Effector CD4-positive, alpha-beta T cell (primary cell): ENCODE results near the gene ACTL8.

Source experiments
- DNase-seq: peaks from one replicate; pipeline ENCODE4 v3.0.0-alpha.2; 2020

Gene ACTL8

DNA sequence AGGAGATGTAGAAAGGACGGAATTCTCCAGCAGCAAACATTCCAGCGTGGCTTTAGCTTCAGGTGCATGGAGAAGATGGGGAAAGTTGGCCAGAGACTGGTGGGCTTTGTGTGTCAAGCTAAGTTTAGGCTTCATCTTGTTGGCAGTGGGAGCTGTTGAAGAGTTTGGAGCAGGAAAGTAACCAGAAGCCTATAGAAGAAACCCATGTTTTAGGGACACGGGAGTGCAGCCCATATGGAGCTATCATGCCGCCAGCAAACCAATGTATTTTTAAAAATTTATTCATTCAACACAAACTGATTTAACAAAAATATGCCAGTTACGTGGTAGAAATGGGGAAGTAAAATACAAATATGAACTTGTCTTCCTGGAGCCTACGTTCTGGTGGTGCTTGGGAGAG lies 53.7 kb downstream of the ACTL8 start:
- no peak for DNase-seq

DNA sequence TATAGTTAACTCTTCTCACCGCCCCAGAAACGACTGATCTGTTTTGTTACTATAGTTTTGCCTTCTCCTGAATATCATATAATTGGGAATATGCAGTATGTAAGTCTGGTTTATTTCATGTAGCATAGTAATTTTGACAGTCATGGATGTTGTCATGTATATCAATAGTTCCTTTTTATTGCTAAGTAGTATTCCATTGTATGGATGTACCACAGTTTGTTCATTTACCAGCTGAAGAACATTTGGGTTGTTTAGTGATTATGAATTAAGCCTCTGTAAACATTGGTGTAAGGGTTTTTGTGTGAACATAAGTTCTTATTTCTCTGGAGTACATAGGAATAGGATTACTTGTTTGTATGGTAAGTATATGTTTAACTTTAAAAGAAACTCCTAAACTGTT lies 55.5 kb downstream of the ACTL8 start:
- DNase-seq = no peak

DNA sequence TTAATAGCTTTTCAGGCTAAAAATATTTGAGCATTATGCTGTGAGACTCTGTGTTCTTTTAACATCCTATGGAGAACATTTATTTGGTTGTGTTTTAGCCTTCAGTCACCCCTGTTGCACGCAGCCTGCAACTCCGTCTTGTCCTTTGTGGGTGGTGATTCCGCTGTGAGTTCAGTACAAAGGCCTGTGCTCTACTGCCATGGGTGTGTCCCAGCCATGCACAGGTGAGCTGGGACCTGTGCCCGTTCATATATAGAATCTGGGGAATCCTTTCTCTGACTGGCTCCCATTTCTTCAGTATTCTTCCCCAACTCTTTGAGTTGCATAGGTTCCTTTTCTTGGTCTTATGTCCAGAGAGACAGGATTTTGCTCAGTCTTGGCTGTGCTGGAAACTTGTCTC lies 61.4 kb downstream of the ACTL8 start:
- no peak for DNase-seq

DNA sequence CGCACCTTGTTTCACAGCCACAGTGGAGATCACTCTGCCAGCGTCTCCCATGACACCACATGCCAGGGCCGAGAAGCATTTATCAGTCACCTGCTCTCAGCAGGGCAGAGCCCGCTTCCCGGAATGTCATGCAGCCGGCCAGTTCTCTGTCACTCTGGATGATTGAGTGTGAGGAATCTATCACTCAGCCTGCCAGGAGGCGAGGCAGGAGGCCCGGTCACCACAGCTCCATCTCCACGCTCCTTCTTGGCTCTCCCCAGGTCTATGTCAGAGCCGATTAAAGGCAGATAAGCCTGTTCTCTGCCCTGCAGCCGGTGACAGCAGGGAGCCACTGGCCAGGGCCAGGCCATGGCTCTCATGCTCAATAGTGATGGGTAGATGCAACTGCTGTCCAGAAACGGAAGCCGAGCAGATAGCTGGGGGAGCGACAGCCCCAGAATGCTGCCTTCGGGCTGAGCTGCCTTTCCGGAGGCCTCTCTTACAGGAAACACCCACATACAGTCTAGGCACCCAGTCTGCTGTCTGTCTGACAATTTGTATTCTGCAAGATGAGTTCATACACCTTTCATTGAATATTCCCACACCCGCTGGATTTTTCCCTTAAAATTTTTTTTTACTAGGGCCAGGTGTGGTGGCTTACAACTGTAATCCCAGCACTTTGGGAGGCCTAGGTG lies 64.1 kb downstream of the ACTL8 start:
- DNase-seq = no peak

DNA sequence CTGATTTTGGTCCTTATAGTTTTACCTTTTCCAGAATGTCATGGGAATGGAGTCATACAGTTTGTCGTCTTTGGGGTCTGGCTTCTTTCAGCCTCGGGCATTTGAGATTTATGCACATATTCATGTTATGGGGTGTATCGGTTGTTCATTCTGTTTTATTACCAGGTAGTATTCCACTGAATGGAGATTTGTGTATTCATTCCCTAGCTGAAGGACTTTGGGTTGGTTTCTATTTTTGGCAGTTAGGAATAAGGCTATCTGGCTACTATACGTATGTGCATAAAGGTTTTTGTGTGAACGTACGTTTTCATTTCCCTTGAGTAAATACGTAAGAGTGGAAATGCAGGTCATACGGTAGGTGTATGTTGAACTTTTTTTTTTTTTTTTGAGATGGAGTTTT lies 65.1 kb downstream of the ACTL8 start:
- no peak for DNase-seq

DNA sequence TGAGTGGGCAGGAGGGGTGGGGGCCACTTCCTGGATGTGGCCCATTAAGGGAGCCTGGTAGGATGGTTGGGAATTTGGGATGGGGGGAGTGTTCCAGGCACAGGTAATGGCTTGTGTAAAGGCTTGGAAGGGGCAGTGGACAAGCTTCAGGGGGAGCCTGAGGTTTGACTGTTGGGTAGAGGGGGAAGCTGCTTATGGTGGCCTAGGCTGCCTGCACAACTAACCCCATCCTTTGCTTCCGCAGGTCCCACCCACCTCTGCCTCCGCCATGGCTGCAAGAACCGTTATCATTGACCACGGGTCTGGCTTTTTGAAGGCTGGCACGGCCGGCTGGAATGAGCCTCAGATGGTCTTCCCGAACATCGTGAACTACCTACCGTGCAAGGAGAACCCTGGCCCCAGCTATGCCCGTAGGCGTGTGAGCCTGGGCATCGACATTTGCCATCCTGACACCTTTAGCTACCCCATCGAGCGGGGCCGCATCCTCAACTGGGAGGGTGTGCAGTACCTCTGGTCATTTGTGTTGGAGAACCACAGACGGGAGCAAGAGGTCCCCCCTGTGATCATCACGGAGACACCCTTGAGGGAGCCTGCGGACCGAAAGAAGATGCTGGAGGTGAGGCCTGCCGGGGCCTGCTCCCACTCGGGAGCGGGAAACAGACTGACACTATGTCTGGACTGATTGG lies 67.8 kb downstream of the ACTL8 start:
- no peak for DNase-seq

DNA sequence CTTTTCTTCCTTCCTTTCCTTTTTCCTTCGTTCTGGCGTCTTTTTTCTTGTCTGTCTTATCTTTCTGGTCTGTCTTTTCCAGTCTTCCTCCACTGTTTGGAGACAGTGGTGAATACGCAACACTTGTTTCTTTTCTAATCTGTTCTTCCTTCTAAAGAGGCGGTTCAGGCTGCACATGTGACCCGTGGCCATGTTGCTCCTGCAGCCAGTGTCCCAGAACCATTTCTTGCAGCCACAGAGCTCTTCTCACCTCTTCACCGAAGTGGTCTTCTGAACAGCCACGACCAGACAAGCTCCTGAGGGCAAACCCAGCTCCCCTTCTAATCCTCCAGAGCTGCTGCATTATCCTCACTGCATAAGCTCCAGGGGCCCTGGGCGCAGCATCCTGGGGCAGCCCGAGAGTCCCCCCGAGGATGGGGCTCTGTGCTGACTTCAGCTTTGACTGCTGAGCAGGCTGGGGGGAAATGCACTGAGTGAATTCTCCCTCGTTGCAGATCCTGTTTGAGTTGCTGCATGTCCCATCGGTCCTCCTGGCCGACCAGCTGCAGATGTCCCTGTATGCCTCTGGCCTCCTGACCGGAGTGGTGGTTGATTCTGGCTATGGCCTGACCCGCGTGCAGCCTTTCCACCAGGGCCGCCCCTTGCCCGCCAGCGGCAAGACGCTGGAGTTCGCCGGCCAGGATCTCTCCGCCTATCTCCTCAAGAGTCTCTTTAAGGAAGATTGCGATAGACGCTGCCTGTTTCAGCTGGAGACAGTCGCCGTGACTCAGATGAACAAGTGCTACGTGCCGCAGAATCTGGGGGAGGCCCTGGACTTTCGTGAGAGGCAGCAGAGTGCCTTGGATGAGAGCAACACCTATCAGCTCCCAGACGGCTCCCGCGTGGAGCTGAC lies 70.4 kb downstream of the ACTL8 start:
- DNase-seq = no peak

DNA sequence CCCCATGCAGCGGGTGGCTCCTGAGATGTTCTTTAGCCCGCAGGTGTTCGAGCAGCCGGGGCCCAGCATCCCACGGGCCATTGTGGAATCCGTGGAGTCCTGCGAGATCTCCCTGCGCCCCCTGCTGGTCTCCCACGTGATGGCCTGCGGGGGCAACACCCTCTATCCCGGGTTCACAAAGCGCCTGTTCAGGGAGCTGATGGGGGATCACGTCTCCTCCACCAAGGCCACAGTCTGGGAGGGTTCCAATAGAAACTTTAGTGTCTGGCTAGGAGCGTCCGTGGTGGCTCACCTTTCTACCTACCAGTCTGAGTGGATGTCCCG lies 71.0 kb downstream of the ACTL8 start:
- no peak for DNase-seq

DNA sequence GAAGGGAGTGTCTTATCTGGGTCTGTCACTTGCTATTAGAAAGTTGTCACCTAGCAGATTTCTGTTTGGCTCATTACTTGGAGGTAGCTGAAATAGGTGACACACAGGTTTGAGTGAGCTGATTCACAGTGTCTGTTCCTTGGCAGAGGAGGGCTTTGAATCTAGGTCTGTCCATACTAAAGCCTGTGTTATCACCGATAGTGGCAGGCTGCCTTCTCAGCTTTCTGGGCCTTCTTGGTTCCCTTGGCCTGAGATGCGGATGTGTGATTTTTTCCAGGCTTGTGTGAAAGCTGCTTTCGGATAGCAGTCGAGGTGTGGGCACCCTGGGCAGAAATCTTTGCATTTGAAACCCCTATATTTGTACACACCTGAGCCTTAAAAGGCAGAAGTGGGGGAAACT lies 73.9 kb downstream of the ACTL8 start:
- no peak for DNase-seq

DNA sequence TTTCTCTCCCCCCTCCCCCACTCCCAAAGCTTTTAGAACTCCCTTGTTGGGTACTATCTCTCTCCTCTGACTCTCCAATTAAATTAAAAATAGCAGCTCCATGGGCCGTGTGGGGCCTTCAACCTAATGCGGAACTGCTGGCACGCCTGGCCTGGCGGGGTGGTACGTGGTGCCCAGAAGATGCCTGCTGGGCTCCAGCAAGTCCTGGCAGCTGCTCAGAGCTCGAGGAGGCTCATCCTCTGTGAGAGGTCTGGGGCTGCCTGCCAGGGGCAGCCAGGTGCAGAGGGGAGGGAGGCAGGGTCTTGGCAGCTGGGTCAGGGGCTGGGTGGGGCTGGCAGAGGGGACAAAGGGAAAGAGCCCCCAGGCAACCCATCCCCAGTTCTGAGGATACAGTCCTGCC lies 74.4 kb downstream of the ACTL8 start:
- DNase-seq = no peak

DNA sequence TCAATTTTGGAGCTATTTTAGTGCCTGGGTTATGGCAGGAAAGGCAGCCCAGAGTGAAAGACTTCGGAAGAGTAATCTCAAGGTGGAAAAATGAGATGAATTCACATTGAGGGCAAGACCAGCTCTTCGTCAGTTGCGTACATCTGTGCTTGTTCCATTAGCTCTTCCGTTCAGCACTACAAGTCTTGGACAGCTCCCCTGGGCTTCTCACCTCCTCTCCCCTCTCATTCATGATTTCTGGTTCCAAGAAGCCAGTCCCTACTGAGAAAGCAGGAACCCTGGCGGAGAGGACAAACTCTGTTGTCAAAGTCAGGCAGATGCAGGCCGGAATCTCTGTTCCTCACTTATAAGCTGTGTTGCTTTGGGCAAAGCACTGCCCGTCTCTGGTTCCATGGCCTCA lies 76.5 kb downstream of the ACTL8 start:
- no peak for DNase-seq

DNA sequence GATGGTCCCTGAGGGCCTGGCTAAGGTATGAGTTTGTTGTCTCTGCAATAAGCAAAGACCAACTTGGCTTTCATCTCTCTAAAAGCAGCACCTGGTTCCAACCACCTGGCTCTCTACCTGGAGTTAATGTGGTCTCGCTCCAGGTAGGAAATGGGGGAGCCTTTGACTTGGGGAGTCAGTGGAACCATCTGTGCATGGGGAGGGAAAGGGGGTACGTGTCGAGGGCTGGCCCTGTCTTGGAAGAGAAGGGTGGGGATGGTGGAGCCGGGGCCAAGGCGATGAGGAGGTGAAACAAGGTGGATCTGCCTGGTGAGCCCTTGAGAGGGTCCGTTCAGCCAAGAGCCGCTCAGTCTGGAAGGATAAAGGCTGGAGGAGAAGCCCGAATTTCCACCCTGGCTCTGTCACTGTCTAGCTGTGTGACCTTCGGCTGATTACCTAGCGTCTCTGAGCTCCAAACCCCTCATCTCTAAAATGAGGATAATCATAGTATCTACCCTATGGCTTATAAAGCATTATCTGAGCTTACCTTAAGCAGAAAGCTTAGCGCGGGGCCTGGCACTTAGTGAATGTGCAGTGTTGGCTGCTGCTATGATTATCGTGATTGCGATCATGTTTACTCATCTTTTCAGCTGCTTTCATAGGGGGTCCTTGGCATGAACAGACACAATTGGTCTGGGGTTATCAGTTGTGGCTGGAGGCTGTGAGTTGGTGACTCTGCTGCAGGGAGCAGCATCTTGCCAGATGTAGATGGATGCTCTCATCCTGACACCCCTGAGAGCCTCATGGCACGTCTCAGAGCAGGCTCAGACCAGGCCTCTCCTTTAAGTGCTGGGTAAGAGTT lies 78.7 kb downstream of the ACTL8 start:
- DNase-seq = no peak

DNA sequence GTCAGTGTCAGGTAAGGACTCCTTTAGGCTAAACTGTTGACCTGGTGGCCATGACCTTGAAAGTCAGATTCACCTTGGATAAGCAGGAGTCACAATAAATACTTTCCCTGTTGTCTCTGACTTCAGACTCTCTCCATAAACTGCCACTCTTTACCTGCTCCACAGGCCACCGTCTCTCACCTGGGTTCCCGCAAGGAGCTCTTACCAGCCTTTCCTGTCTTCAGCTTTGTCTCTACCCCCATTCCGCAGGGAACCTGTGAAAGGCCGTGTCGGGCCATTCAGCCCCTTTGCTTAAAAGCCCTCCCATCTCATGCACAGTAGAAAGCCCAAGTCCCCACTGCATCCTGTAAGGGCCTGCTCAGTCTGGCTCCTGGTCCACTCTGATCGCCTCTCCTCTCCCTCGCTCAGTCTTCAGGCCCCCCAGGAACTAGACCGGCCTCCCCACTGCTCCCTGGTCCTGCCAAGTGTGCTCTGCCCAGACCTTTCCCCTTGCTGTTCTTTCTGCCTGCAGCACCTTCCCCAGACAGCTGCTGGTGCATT lies 79.5 kb downstream of the ACTL8 start:
- no peak for DNase-seq

DNA sequence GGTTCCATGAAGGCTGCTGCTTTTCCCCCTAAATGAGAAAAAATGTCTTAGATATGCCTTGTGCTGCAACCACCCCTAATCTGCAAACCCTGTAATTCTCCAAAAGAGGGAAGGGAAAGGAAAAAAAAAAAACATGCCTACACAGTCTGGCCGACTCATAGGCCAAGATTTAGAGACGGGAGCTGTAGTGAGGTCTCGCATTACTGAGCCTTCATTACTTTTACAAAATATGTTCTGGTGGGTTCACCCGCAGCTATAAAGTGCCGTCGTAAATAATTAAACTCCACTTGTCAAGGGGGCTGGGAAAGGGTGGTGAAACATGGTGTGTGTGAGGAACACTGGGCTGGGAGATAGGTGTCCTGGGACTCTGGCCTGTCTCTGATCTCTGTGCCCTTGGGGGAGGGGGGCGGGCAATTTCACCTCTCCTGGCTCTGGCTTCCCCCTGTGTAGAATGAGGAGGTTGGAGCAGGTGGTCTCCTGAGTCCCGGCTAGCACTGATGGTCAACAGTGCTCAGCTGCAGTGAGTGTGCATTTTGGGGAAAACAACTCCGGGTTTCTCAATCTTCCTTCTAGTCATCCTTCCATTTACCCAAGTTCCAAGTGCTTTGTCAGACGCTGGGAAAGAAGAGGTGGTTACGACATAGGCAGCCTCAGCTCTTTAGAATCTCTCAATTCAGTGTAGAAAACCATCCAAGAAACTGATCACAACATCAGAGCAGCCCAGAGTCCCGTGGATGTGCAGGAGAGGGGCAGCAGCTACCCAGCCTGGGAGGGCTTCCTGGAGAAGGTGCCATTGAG lies 82.3 kb downstream of the ACTL8 start:
- no peak for DNase-seq

DNA sequence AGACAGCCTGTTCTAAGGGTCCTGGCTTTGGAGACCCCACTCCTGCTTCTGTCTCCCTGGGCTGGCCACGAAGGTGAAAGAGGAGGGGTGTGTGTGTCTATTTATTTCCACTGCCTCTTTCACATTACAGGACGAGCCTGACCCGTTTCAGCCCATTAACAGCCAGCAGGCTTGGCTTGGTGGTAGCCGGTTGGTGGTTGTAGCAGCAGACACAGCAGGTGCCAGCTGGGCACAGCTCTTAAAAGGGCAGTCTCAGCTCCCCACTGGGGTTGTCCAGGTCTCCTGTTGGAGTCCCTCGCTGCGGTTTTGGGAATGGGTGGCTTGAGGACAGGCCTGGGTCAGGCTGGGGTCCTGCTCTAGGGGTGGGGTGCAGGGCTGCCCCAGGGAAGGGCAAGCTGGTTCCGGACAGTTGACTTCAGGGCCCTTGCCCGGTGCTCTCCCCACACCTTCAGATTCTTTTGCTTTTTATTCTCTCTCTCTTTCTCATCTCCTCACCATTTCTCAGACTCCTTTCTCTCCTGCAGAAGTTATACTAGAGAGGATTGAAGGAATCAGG lies 84.6 kb downstream of the ACTL8 start:
- DNase-seq = no peak

DNA sequence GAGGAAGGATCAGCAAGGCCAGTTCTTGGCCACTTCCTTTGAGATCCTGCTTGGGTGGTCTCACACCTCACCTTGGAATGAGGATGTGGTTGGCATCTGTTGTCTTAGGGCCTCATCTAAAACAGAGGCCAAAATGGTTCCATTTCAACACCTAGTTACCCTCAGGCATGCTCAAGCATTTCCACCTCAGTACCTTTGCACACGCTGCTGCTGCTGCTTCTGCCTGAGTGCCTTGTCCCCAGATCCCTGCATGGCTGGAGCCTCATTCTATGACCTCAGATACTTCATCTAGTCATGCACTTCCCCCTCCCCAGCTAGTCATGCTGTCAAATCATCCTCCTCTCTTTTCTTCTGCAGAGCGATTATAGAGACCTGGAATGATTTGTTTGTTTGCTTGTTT lies 86.8 kb downstream of the ACTL8 start:
- no peak for DNase-seq

DNA sequence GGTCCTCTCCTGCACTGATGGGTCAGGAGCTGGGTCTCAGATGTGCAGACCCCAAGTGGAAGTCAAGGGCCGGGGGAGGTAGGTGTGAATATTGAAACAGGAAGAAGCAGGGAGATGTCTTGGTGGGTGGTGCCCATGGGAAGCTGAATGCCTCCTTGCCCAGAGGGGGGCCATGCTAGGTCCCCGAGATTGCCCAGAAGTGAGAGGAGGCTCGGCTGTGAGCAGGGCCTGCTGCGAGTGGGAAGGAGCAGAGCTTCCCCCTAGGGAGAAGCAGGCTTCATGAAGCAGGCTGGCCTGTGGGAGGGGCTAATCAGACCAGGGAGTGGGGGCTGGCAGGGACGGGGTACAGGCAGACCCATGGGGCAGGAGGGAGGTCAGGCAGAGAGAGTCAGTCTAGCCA lies 87.6 kb downstream of the ACTL8 start:
- DNase-seq = no peak

DNA sequence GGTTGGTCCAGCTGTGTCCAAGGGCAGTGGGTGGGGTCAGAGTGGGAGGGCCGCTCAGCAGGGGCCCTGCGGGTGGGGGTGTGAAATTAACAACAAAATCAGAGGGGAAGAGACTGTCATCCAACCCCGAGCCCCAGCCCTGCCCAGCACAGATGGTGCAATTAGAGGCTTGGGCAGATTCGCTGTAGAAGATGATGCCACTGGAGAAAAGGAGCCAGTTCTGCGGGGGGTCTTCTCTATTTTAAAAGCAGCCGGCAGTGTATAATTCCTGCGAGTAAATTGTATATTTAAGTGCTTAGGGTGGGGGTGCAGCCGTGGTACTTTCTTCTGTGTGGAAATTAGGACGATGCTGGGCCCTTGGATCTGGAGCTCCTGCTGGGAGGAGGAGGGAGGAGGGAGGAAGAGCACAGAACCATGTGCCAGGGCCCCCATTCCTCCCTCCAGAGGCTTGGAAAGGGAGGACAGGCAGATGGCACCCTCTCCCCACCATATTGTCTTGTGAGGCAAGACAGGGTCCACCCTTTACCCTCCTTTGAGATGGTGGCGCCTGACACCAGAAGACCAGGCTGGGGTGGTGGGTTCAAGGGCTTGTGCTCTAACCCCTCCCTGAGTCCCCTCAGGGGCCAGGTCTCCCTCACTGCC lies 89.2 kb downstream of the ACTL8 start:
- no peak for DNase-seq

DNA sequence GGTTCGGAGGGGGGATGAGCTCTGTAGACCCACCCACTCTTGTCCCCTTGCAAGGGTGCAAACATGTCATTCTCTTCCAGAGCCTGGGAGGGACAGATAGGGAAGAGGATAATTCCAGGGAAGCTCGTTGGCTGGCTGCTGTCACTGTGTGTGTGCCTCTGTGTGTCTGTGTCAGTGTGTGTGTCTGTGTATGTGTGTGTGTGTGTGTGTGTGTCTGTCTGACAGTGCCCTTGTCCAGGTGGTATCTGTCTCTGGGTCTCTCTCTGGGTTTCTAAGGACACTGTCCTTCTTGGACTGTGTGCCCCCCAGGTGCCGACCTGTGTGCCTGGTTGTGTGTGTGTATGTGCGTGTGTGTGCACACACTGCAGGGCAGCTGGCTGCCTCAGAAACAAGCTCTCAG lies 90.5 kb downstream of the ACTL8 start:
- DNase-seq = no peak

DNA sequence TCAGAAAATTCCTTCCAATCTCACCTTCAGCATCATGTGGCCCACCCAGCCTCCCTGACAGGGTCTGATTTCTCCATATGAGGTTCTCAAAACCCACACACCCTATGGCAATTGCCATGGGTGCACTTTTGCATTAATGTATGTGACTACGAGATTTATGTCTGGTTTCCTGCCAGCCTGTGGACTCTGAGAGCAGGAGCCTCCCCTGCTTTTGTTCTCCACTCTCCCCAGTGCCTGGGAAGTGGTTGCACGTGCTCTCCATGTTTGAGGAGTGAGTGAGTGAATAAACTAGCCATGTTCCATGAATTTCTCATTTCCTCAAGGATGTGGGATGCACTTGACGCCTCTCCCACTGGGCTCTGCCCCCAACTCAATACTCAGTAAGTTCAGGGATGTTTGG lies 91.2 kb downstream of the ACTL8 start:
- no peak for DNase-seq

DNA sequence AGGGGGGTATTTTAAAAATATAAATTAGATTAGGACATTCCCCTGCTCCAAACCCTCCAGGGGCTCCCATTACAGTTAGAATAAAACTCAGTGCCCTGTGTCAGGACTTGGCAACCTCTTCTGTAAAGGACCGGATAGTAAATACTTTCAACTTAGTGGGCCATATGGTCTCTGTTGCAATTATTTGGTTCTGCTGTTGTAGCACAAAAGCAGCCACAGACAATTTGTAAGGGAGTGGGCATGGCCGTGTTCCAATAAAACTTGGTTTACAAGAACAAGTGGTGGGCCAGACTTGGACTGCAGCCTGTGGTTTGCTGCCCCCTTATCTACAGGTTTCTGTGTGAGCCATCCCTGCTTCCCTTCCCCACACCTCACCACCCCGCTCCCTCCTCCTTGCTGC lies 92.0 kb downstream of the ACTL8 start:
- DNase-seq = no peak
